HEK293 (cell line): ENCODE measurements around the gene OGFOD2.
A peak's percentile ranks its signal among the peaks of the same experiment; 100 is the strongest.

ENCODE experiments used
- AEBP2 ChIP-seq: fragments of 450-650 bp; formaldehyde crosslinking; IDR thresholded peaks from 2 replicates; pipeline ENCODE4 v1.5.1; 2016; ENCODE audit warnings: missing biosample characterization, missing genetic modification characterization, borderline replicate concordance
- KLF10 ChIP-seq: fragments of 450-650 bp; IDR thresholded peaks from 2 replicates; pipeline ENCODE4 v1.5.1; 2018; ENCODE audit warnings: missing biosample characterization, mild to moderate bottlenecking, missing genetic modification characterization
- RBAK ChIP-seq: fragments of 450-650 bp; formaldehyde crosslinking; IDR thresholded peaks from 2 replicates; pipeline ENCODE4 v1.5.1; 2016; ENCODE audit warnings: missing biosample characterization, missing genetic modification characterization
- SP3 ChIP-seq: fragments of 450-650 bp; formaldehyde crosslinking; IDR thresholded peaks from 2 replicates; pipeline ENCODE4 v1.5.1; 2016; ENCODE audit warnings: missing biosample characterization, missing genetic modification characterization
- ZNF133 ChIP-seq: fragments of 450-650 bp; formaldehyde crosslinking; IDR thresholded peaks from 2 replicates; pipeline ENCODE4 v1.5.1; 2016; ENCODE audit warnings: missing biosample characterization, missing genetic modification characterization
- ZNF155 ChIP-seq: fragments of 450-650 bp; formaldehyde crosslinking; IDR thresholded peaks from 2 replicates; pipeline ENCODE4 v1.5.1; 2016; ENCODE audit warnings: missing biosample characterization, missing genetic modification characterization
- ZNF174 ChIP-seq: fragments of 450-650 bp; formaldehyde crosslinking; IDR thresholded peaks from 2 replicates; pipeline ENCODE4 v1.5.0; 2017; ENCODE audit warnings: missing biosample characterization, mild to moderate bottlenecking, missing genetic modification characterization
- ZNF18 ChIP-seq: fragments of 450-650 bp; formaldehyde crosslinking; IDR thresholded peaks from 2 replicates; pipeline ENCODE4 v1.5.1; 2016; ENCODE audit warnings: missing biosample characterization, missing genetic modification characterization
- ZNF184 ChIP-seq: fragments of 450-650 bp; IDR thresholded peaks from 2 replicates; pipeline ENCODE4 v1.5.1; 2018; ENCODE audit warnings: missing biosample characterization, mild to moderate bottlenecking, missing genetic modification characterization
- ZNF19 ChIP-seq: fragments of 450-650 bp; formaldehyde crosslinking; IDR thresholded peaks from 2 replicates; pipeline ENCODE4; 2016; ENCODE audit warnings: missing biosample characterization, missing genetic modification characterization, low read depth
- ZNF2 ChIP-seq: fragments of 450-650 bp; formaldehyde crosslinking; IDR thresholded peaks from 2 replicates; pipeline ENCODE4 v1.5.1; 2016; ENCODE audit warnings: missing biosample characterization, missing genetic modification characterization
- ZNF202 ChIP-seq: fragments of 450-650 bp; formaldehyde crosslinking; IDR thresholded peaks from 2 replicates; pipeline ENCODE4 v1.5.1; 2016; ENCODE audit warnings: missing biosample characterization, missing genetic modification characterization, borderline replicate concordance
- ZNF23 ChIP-seq: fragments of 450-650 bp; formaldehyde crosslinking; IDR thresholded peaks from 2 replicates; pipeline ENCODE4 v1.5.1; 2016; ENCODE audit warnings: missing biosample characterization, missing genetic modification characterization, borderline replicate concordance
- ZNF274 ChIP-seq, 2 experiments: fragments of 200-500 bp in 1 of 2; fragments of 450-650 bp in 1 of 2; sonication (Bioruptor generic) in 1 of 2; formaldehyde crosslinking in 1 of 2; IDR thresholded peaks; 2 replicates each; pipeline versions ENCODE4 v1.5.1 to v1.6.1; 2014 to 2016; ENCODE audit warnings: borderline replicate concordance in 1 of 2, inconsistent platforms in 1 of 2, low read length in 1 of 2, missing biosample characterization in 1 of 2, missing genetic modification characterization in 1 of 2
- ZNF404 ChIP-seq: fragments of 450-650 bp; formaldehyde crosslinking; IDR thresholded peaks from 2 replicates; pipeline ENCODE4 v1.5.1; 2017; ENCODE audit warnings: missing biosample characterization, missing genetic modification characterization
- ZNF571 ChIP-seq: fragments of 450-650 bp; formaldehyde crosslinking; IDR thresholded peaks from 2 replicates; pipeline ENCODE4 v1.5.0; 2017; ENCODE audit warnings: missing biosample characterization, missing genetic modification characterization
- ZNF585B ChIP-seq: fragments of 450-650 bp; formaldehyde crosslinking; IDR thresholded peaks from 2 replicates; pipeline ENCODE4 v1.5.1; 2016; ENCODE audit warnings: missing biosample characterization, missing genetic modification characterization
- ZSCAN4 ChIP-seq: fragments of 450-650 bp; formaldehyde crosslinking; IDR thresholded peaks from 2 replicates; pipeline ENCODE4 v1.5.1; 2017; ENCODE audit warnings: missing biosample characterization, missing genetic modification characterization
- TF ChIP-seq, protein P1 (sequence below): fragments of 450-650 bp; formaldehyde crosslinking; IDR thresholded peaks from 2 replicates; pipeline ENCODE4 v1.5.1; 2016; ENCODE audit warnings: missing biosample characterization, missing genetic modification characterization, borderline replicate concordance
- TF ChIP-seq, protein P2 (sequence below): fragments of 450-650 bp; formaldehyde crosslinking; IDR thresholded peaks from 2 replicates; pipeline ENCODE4 v1.5.1; 2016; ENCODE audit warnings: missing biosample characterization, missing genetic modification characterization
- TF ChIP-seq, protein P3 (sequence below): fragments of 450-650 bp; formaldehyde crosslinking; IDR thresholded peaks from 2 replicates; pipeline ENCODE4 v1.5.1; 2016; ENCODE audit warnings: missing biosample characterization, missing genetic modification characterization
- TF ChIP-seq, protein P4 (sequence below): fragments of 450-650 bp; IDR thresholded peaks from 2 replicates; pipeline ENCODE4 v1.5.1; 2018; ENCODE audit warnings: missing biosample characterization, mild to moderate bottlenecking, missing genetic modification characterization

OGFOD2 gene

GRCh38 chr12:122965851-122966742 lies 8.9 kb upstream of the OGFOD2 start, which contains the start of gene ABCB9 (continued):
- TF ChIP-seq ZNF202 (no peak), ZNF274 (IDR thresholded peaks at IDR 0.05; ENCODE audit: low read length) (no peak), ZNF274 (tag by site-specific recombination; IDR thresholded peaks at IDR 0.05; ENCODE audit: borderline replicate concordance) (no peak), ZNF585B (tag by site-specific recombination) (no peak), RBAK (tag by site-specific recombination) (no peak), AEBP2 (tag by site-specific recombination) (no peak), ZNF18 (tag by site-specific recombination) (peak; percentile 72), ZNF404 (tag by site-specific recombination) (no peak), SP3 (tag by site-specific recombination) (peak; percentile 82), ZNF174 (tag by site-specific recombination) (no peak), ZSCAN4 (no peak), ZNF184 (tag by site-specific recombination) (no peak), ZNF2 (tag by site-specific recombination) (0 out of 2 replicates have a peak, but pooled peaks have one; percentile 52), ZNF155 (tag by site-specific recombination) (no peak), KLF10 (tag by site-specific recombination) (0 out of 2 replicates have a peak, but pooled peaks have one; percentile 21), ZNF571 (no peak), ZNF19 (no peak), ZNF133 (tag by site-specific recombination) (no peak), ZNF23 (tag by site-specific recombination) (no peak)
- TF ChIP-seq, protein P1, sequence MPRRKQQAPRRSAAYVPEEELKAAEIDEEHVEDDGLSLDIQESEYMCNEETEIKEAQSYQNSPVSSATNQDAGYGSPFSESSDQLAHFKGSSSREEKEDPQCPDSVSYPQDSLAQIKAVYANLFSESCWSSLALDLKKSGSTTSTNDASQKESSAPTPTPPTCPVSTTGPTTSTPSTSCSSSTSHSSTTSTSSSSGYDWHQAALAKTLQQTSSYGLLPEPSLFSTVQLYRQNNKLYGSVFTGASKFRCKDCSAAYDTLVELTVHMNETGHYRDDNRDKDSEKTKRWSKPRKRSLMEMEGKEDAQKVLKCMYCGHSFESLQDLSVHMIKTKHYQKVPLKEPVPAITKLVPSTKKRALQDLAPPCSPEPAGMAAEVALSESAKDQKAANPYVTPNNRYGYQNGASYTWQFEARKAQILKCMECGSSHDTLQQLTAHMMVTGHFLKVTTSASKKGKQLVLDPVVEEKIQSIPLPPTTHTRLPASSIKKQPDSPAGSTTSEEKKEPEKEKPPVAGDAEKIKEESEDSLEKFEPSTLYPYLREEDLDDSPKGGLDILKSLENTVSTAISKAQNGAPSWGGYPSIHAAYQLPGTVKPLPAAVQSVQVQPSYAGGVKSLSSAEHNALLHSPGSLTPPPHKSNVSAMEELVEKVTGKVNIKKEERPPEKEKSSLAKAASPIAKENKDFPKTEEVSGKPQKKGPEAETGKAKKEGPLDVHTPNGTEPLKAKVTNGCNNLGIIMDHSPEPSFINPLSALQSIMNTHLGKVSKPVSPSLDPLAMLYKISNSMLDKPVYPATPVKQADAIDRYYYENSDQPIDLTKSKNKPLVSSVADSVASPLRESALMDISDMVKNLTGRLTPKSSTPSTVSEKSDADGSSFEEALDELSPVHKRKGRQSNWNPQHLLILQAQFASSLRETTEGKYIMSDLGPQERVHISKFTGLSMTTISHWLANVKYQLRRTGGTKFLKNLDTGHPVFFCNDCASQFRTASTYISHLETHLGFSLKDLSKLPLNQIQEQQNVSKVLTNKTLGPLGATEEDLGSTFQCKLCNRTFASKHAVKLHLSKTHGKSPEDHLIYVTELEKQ (tag by site-specific recombination) = no peak
- TF ChIP-seq, protein P2, sequence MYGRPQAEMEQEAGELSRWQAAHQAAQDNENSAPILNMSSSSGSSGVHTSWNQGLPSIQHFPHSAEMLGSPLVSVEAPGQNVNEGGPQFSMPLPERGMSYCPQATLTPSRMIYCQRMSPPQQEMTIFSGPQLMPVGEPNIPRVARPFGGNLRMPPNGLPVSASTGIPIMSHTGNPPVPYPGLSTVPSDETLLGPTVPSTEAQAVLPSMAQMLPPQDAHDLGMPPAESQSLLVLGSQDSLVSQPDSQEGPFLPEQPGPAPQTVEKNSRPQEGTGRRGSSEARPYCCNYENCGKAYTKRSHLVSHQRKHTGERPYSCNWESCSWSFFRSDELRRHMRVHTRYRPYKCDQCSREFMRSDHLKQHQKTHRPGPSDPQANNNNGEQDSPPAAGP (tag by site-specific recombination) = peak; percentile 29; the same call in 1 of the 2 replicates
- TF ChIP-seq, protein P3, sequence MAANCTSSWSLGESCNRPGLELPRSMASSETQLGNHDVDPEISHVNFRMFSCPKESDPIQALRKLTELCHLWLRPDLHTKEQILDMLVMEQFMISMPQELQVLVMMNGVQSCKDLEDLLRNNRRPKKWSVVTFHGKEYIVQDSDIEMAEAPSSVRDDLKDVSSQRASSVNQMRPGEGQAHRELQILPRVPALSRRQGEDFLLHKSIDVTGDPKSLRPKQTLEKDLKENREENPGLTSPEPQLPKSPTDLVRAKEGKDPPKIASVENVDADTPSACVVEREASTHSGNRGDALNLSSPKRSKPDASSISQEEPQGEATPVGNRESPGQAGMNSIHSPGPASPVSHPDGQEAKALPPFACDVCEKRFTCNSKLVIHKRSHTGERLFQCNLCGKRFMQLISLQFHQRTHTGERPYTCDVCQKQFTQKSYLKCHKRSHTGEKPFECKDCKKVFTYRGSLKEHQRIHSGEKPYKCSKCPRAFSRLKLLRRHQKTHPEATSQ (tag by site-specific recombination) = peak; percentile 40; the same call in 1 of the 2 replicates
- TF ChIP-seq, protein P4, sequence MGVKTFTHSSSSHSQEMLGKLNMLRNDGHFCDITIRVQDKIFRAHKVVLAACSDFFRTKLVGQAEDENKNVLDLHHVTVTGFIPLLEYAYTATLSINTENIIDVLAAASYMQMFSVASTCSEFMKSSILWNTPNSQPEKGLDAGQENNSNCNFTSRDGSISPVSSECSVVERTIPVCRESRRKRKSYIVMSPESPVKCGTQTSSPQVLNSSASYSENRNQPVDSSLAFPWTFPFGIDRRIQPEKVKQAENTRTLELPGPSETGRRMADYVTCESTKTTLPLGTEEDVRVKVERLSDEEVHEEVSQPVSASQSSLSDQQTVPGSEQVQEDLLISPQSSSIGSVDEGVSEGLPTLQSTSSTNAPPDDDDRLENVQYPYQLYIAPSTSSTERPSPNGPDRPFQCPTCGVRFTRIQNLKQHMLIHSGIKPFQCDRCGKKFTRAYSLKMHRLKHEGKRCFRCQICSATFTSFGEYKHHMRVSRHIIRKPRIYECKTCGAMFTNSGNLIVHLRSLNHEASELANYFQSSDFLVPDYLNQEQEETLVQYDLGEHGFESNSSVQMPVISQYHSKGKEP (tag by site-specific recombination) = no peak
